Astrocyte of the spinal cord (primary cell): Measurements from ENCODE around the gene EPB41L5.
"Not testable (repeated sequence)": the region's sequence is repeated elsewhere in the genome, so short reads cannot be mapped to it uniquely, and the experiment has no call there.

Source experiments
- DNase-seq: peaks from one replicate; pipeline ENCODE4 v3.0.0; 2011; ENCODE audit warnings: low read depth, low spot score
- H3K4me3 ChIP-seq: 2 replicates; pipeline ENCODE4 v1.5.1; 2011; ENCODE audit warnings: low read depth, mild to moderate bottlenecking, low read length, moderate library complexity
- CTCF ChIP-seq: IDR thresholded peaks from 2 replicates; pipeline ENCODE4 v1.5.1; 2012; ENCODE audit warnings: low read depth, mild to moderate bottlenecking, low read length, inconsistent platforms
- in situ Hi-C: cut with HindIII; loops from 2 replicates; pipeline ENCODE4 v1.10.0; 2017; ENCODE audit warnings: low sequenced_read_pairs

Gene EPB41L5

GRCh38 chr2:120014226-120014980 is 1.5 kb downstream of the EPB41L5 start:
- in situ Hi-C loops = no loop called here
- TF ChIP-seq CTCF = no peak
- DNase-seq = no peak
- H3K4me3 ChIP-seq = peak overlapping the region; percentile 75

GRCh38 chr2:120016800-120017199 is 3.9 kb downstream of the EPB41L5 start:
- DNase-seq = no peak
- TF ChIP-seq CTCF = no peak
- no peak overlapping the region for H3K4me3 ChIP-seq
- in situ Hi-C loops = no loop called here

- DNase-seq = no peak
Observed at GRCh38 chr2:120017201-120017600, 4.3 kb downstream of the EPB41L5 start.

GRCh38 chr2:120018549-120018948 is 5.7 kb downstream of the EPB41L5 start:
- TF ChIP-seq CTCF = no peak
- no peak for DNase-seq
- no peak overlapping the region for H3K4me3 ChIP-seq
- in situ Hi-C loops = no loop called here

More at GRCh38 chr2:120017201-120017600, 4.3 kb downstream of the EPB41L5 start:
- no peak overlapping the region for H3K4me3 ChIP-seq
- TF ChIP-seq CTCF = no peak
- in situ Hi-C loops = no loop called here

GRCh38 chr2:120020554-120020953 is 7.7 kb downstream of the EPB41L5 start:
- in situ Hi-C loops = no loop called here
- no peak overlapping the region for H3K4me3 ChIP-seq
- TF ChIP-seq CTCF = no peak
- no peak for DNase-seq

GRCh38 chr2:120022505-120022904 is 9.6 kb downstream of the EPB41L5 start:
- in situ Hi-C loops, DNase-seq, H3K4me3 ChIP-seq: not testable (repeated sequence)

GRCh38 chr2:120026890-120027289 is 14.0 kb downstream of the EPB41L5 start:
- no peak for DNase-seq
- TF ChIP-seq CTCF = no peak
- H3K4me3 ChIP-seq = no peak overlapping the region
- in situ Hi-C loops = no loop called here
